K562 (cell line): ENCODE data around the gene ING5. TPM values are rescaled to one million over a fixed set of nuclear protein-coding genes. Genes with fewer than 3 reads are reported as not detected.

Experiments
- ATAC-seq: fragments of 200-7000 bp; cut with Tn5 transposase; 3 replicates; pipeline ENCODE4 v1.9.1; 2020; ENCODE audit warnings: moderate library complexity
- BruUV-seq: library from RNA; stranded (reverse); fragments of 400-500 nt; replicated peaks from 2 replicates; lab custom pipeline; 2021; lab: Mats Ljungman, UMichigan
- CTCF ChIA-PET: fragments of 300-600 bp; formaldehyde crosslinking; extraction: SDS; loops from one replicate; lab custom pipeline; 2021; ENCODE audit warnings: low intra/inter-chr PET ratio; lab: Yijun Ruan, JAX
- POLR2A ChIA-PET: fragments of 300-600, 350-650 bp; sonication (Branson Sonifier 250); formaldehyde crosslinking; extraction: SDS; loops from one replicate; lab custom pipeline; 2021; ENCODE audit warnings: antibody characterized with exemption, inconsistent platforms; lab: Yijun Ruan, JAX
- DNase-seq, 4 experiments: peaks; one replicate each; pipeline versions ENCODE4 v3.0.0 to v3.0.0-alpha.2; 2011 to 2018; ENCODE audit warnings: low spot score in 3 of 4, mixed read lengths in 3 of 4; ENCODE audit errors: extremely low read depth in 1 of 4
- FAIRE-seq: peaks from 2 replicates; lab custom pipeline; 2011; peaks lifted over from hg19 to GRCh38; lab: Jason Lieb, UNC
- H2AFZ ChIP-seq: 2 replicates; pipeline ENCODE4 v1.6.0; 2011; ENCODE audit warnings: low read depth, low read length, control low read depth, inconsistent platforms
- H3K27ac ChIP-seq: fragments of 200-600 bp; 3 replicates; pipeline ENCODE4 v1.8.0; 2011; ENCODE audit warnings: low read depth, mild to moderate bottlenecking, control low read depth, inconsistent platforms, low read length, moderate library complexity, mixed read lengths; ENCODE audit errors: extremely low read depth
- H3K27me3 ChIP-seq, 2 experiments: fragments of 300-600 bp in 1 of 2; 2 replicates in 1 of 2; 3 replicates in 1 of 2; pipeline versions ENCODE4 v1.6.0 to v1.8.0; 2011; ENCODE audit warnings: inconsistent platforms in 2 of 2, low read length in 2 of 2, mild to moderate bottlenecking in 1 of 2, mixed read lengths in 1 of 2, moderate library complexity in 1 of 2; ENCODE audit not compliant: control insufficient read depth in 2 of 2, insufficient read depth in 2 of 2
- H3K36me3 ChIP-seq: fragments of 300-600 bp; 3 replicates; pipeline ENCODE4 v1.8.0; 2011; ENCODE audit warnings: mild to moderate bottlenecking, low read length, inconsistent platforms; ENCODE audit not compliant: control insufficient read depth, insufficient read depth
- H3K4me1 ChIP-seq, 2 experiments: fragments of 200-600 bp in 1 of 2; replicated peaks in 1 of 2; 2 replicates in 1 of 2; 3 replicates in 1 of 2; pipeline versions ENCODE4 v1.5.1 to v1.8.0; 2011; ENCODE audit warnings: inconsistent platforms in 2 of 2, low read length in 2 of 2, mild to moderate bottlenecking in 1 of 2, mixed read lengths in 1 of 2, moderate library complexity in 1 of 2; ENCODE audit not compliant: control insufficient read depth in 2 of 2, insufficient read depth in 2 of 2
- H3K4me2 ChIP-seq: 2 replicates; pipeline ENCODE4 v1.6.1; 2011; ENCODE audit warnings: low read length, control low read depth, inconsistent platforms, mixed read lengths; ENCODE audit not compliant: insufficient read depth
- H3K4me3 ChIP-seq: fragments of 200-600 bp; sonication (generic), shearing (Covaris generic); 2 replicates; pipeline ENCODE4 v1.5.1; 2016; ENCODE audit warnings: control low read depth, inconsistent platforms
- H3K79me2 ChIP-seq: fragments of 200-600 bp; 3 replicates; pipeline ENCODE4 v1.8.0; 2011; ENCODE audit warnings: low read length, inconsistent platforms; ENCODE audit not compliant: control insufficient read depth, insufficient read depth
- H3K9ac ChIP-seq, 2 experiments: 2 replicates each; pipeline versions ENCODE4 v1.6.0 to v1.6.1; 2011; ENCODE audit warnings: low read depth in 2 of 2, low read length in 2 of 2, control low read depth in 1 of 2, inconsistent platforms in 1 of 2, mild to moderate bottlenecking in 1 of 2, mixed read lengths in 1 of 2; ENCODE audit not compliant: insufficient read depth in 1 of 2
- H3K9me1 ChIP-seq: one replicate; pipeline ENCODE4 v1.6.0; 2011; ENCODE audit warnings: inconsistent platforms, mild to moderate bottlenecking, low read length, moderate library complexity; ENCODE audit not compliant: control insufficient read depth, insufficient read depth
- H3K9me3 ChIP-seq: replicated peaks from 2 replicates; pipeline ENCODE4 v1.5.1; 2011; ENCODE audit warnings: low read depth, low read length, inconsistent platforms; ENCODE audit not compliant: control insufficient read depth, insufficient read depth
- H4K20me1 ChIP-seq: replicated peaks from 2 replicates; pipeline ENCODE4 v1.6.1; 2011; ENCODE audit warnings: low read length, inconsistent platforms, mixed read lengths; ENCODE audit not compliant: control insufficient read depth, insufficient read depth
- CBFB ChIP-seq: sonication (generic); formaldehyde crosslinking; IDR thresholded peaks from 2 replicates; pipeline ENCODE4 v1.4.0; 2020; ENCODE audit warnings: mild to moderate bottlenecking, missing genetic modification reagents
- CTCF ChIP-seq, 3 experiments: IDR thresholded peaks in 2 of 3; conservative IDR thresholded peaks in 1 of 3; 2 replicates each; pipeline ENCODE4 v1.5.1; 2011 to 2012; ENCODE audit warnings: low read length in 3 of 3, mild to moderate bottlenecking in 3 of 3, control low read depth in 2 of 3, improper control_type of control experiment in 1 of 3, inconsistent platforms in 1 of 3, low read depth in 1 of 3, mixed read lengths in 1 of 3, moderate library complexity in 1 of 3; ENCODE audit not compliant: insufficient read depth in 2 of 3
- E2F6 ChIP-seq, 2 experiments: IDR thresholded peaks; 2 replicates each; pipeline ENCODE4 v1.6.1; 2011; ENCODE audit warnings: borderline replicate concordance in 1 of 2, control low read depth in 1 of 2, low read depth in 1 of 2, low read length in 1 of 2, mild to moderate bottlenecking in 1 of 2, mixed read lengths in 1 of 2, moderate library complexity in 1 of 2; ENCODE audit not compliant: insufficient read depth in 1 of 2, insufficient read length in 1 of 2, poor library complexity in 1 of 2, severe bottlenecking in 1 of 2; ENCODE audit errors: extremely low read depth in 1 of 2
- E4F1 ChIP-seq: fragments of 250-450 bp; sonication (Bioruptor Pico); IDR thresholded peaks from 2 replicates; pipeline ENCODE4 v1.5.0; 2021; ENCODE audit warnings: mild to moderate bottlenecking, borderline replicate concordance
- ETS1 ChIP-seq: conservative IDR thresholded peaks from 2 replicates; pipeline ENCODE4 v1.6.1; 2011; ENCODE audit warnings: low read depth, mild to moderate bottlenecking, low read length; ENCODE audit not compliant: control insufficient read depth
- LARP7 ChIP-seq: fragments of 450-650 bp; IDR thresholded peaks from 2 replicates; pipeline ENCODE4 v1.6.1; 2016
- POLR2A ChIP-seq: fragments of 450-650 bp; conservative IDR thresholded peaks from 2 replicates; pipeline ENCODE4 v1.6.1; 2016
- RBFOX2 ChIP-seq: fragments of 200-400 bp; formaldehyde crosslinking; IDR thresholded peaks from 2 replicates; pipeline ENCODE4 v1.6.1; 2017; ENCODE audit warnings: low read depth, mild to moderate bottlenecking, low read length, moderate library complexity
- RBM25 ChIP-seq: fragments of 200-400 bp; formaldehyde crosslinking; IDR thresholded peaks from 2 replicates; pipeline ENCODE4 v1.6.1; 2018; ENCODE audit warnings: low read length, low read depth, moderate library complexity; ENCODE audit not compliant: severe bottlenecking
- SOX6 ChIP-seq: fragments of 450-650 bp; IDR thresholded peaks from 2 replicates; pipeline ENCODE4 v1.6.1; 2014; ENCODE audit warnings: mild to moderate bottlenecking
- SUPT5H ChIP-seq: fragments of 450-650 bp; IDR thresholded peaks from 2 replicates; pipeline ENCODE4 v1.6.1; 2016
- TEAD2 ChIP-seq: fragments of 450-650 bp; IDR thresholded peaks from 2 replicates; pipeline ENCODE4 v1.6.1; 2016; ENCODE audit warnings: missing genetic modification characterization, control low read depth, missing compliant biosample characterization
- ZBTB33 ChIP-seq: sonication (generic); formaldehyde crosslinking; IDR thresholded peaks from 2 replicates; pipeline ENCODE4 v1.8.1; 2023; ENCODE audit warnings: mild to moderate bottlenecking, missing genetic modification reagents
- ZNF583 ChIP-seq: fragments of 250-450 bp; sonication (Bioruptor Pico); IDR thresholded peaks from 2 replicates; pipeline ENCODE4 v1.4.0; 2020
- WGBS: fragments of 100-300 bp; shearing (Covaris generic); methylation state at CpG from one replicate; pipeline ENCODE4 v1.1.6; 2016; ENCODE audit warnings: low coverage, mixed read lengths; ENCODE audit not compliant: insufficient coverage; ENCODE audit errors: missing lambda C conversion rate; 5-methylcytosine and 5-hydroxymethylcytosine counted together
- in situ Hi-C: fragments of 300-500 bp; cut with MboI; formaldehyde crosslinking; loops from 4 replicates; pipeline ENCODE4 v1.15.0; 2018; ENCODE audit warnings: inconsistent platforms, mixed read lengths
- intact Hi-C: fragments of 100-400 bp; cut with micrococcal nuclease; formaldehyde crosslinking; loops from 2 replicates; pipeline ENCODE4 v1.14.2; 2022
- polyA plus RNA-seq, 8 experiments: library from polyadenylated mRNA; depleted of rRNA in 4 of 8; stranded (reverse) in 5 of 8; unstranded in 3 of 8; fragments of >200 nt; fragmentation: Nextera tagmentation in 2 of 8; fragmentation: Illumina TruSeq in 1 of 8; extraction: Ambion mirVana in 2 of 8; extraction: Trizol in 1 of 8; gene quantifications; 2 replicates each; pipeline versions ENCODE4 v1.2.1 to v1.2.3, GENCODE V29; 2011 to 2014; ENCODE audit warnings: inconsistent platforms in 1 of 8, missing spikeins in 1 of 8
- total RNA-seq, 7 experiments: library from RNA; depleted of rRNA in 6 of 7; stranded (reverse); fragments of >200 nt in 6 of 7; fragmentation: Illumina TruSeq in 2 of 7; extraction: Trizol in 2 of 7; gene quantifications; 2 replicates each; pipeline versions ENCODE4 v1.2.1 to v1.2.3, GENCODE V29; 2011 to 2021; ENCODE audit warnings: low replicate concordance in 1 of 7

ING5 gene
- total and polyA plus RNA-seq, 9 of the 15 experiments (the other 6 are each of a cell fraction or from before 2014, with no cell fraction given): 10.4 to 53.3 (median 27.9) TPM

- CTCF ChIA-PET: no interaction called here
- Histone ChIP-seq H3K4me3 (no peak overlapping the region), H3K27ac (no peak overlapping the region), H3K9ac (peak overlapping the region in 1 of 2 experiments; percentile 17; a peak in 1 of 4 replicates), H3K9me3 (no peaks in the 10 kb centered on the region), H4K20me1 (no peaks in the 10 kb centered on the region; the same call in 1 of the 2 replicates), H3K79me2 (no peaks in the 10 kb centered on the region), H3K4me1 (peaks cover 0 to 5% of the 10 kb centered on the region in 2 experiments; a peak in 2 of 5 replicates), H3K36me3 (peaks cover 64% of the 10 kb centered on the region; the same call in 2 of the 3 replicates), H3K4me2 (no peak overlapping the region), H2AFZ (no peak overlapping the region)
- in situ Hi-C loops: no loop called here
- POLR2A ChIA-PET: interaction anchor here (2.4 kb wide), 1 partner anchor 10 kb away, joined by 9 read pairs; the partner anchor contains the start of gene DTYMK
- DNase-seq (no peak), ATAC-seq (no peak), FAIRE-seq (no peak)
- intact Hi-C loops: no loop called here
- peak; percentile 66; the same call in 1 of the 2 replicates for TF ChIP-seq ZBTB33 (CRISPR knock-in tag)
- 0 out of 2 replicates have a peak, but pooled peaks have one; percentile 2 for TF ChIP-seq RBFOX2
- TF ChIP-seq RBM25: no peak
- TF ChIP-seq ZNF583 (CRISPR knock-in tag): no peak
- TF ChIP-seq ETS1: no peak
- no peak for TF ChIP-seq CTCF (IDR thresholded peaks at IDR 0.05 in 2 of 3, conservative IDR thresholded peaks at IDR 0.05 in 1 of 3; ENCODE audit: insufficient read depth in 2 of 3, low read depth in 1 of 3, low read length in 3 of 3)
- peak; percentile 24; the same call in 1 of the 2 replicates for TF ChIP-seq POLR2A
- no peak for TF ChIP-seq SOX6
- TF ChIP-seq E4F1 (CRISPR knock-in tag): no peak
- no peak for TF ChIP-seq CBFB (CRISPR knock-in tag)
- TF ChIP-seq LARP7: no peak
- no peak for TF ChIP-seq E2F6 (IDR thresholded peaks at IDR 0.05; ENCODE audit: borderline replicate concordance in 1 of 2, extremely low read depth in 1 of 2, insufficient read depth in 1 of 2, insufficient read length in 1 of 2, low read depth in 1 of 2, low read length in 1 of 2, poor library complexity in 1 of 2, severe bottlenecking in 1 of 2)
- TF ChIP-seq TEAD2 (tag): no peak
- TF ChIP-seq SUPT5H: peak; percentile 47; the same call in 1 of the 2 replicates
- TF ChIP-seq, all 486 proteins: peak for 4
- no peaks in the 10 kb centered on the region for H3K9me1 ChIP-seq
- H3K27me3 ChIP-seq: no peaks in the 10 kb centered on the region
- BruUV-seq: no TSS peak
- WGBS: 95% methylated on average over 9 of the region's 17 CpGs
These were observed 25.2 kb upstream of the ING5 start for GRCh38 chr2:241676665-241677064.
